Measurements from ENCODE around the gene SNCB. TPM values are rescaled to one million over a fixed set of nuclear protein-coding genes. Genes with fewer than 3 reads are reported as not detected.

The SNCB gene
- total RNA-seq, 4 donors from 2014 or later = not detected

DNA sequence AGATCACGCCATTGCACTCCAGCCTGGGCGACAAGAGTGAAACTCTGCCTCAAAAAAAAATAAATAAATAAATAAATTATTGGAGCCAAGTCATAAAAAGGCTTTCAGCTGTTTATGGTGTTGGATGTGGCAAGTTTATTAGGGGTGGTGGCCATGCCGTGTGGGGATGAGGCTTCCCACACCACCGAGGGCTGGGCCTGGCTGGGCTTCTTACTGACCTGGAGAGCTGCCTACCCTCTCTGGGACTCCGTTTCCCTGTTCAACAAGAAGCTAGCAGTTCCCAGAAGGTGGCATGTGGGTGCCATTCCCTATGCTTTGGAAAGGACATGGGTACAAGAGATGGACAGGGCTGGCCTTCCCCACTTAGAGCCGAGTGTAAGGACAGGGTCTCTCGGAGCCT is 42.9 kb downstream of the SNCB start:
- H3K4me3 ChIP-seq = no peak overlapping the region
- in situ Hi-C loops (cut with MboI; ENCODE audit: low pct_ligation_motif_present in 1 of 4, low pct_unique_long_range_greater_than_20kb in 1 of 4, low sequenced_read_pairs in 3 of 4) = loop anchor here in 1 of 4 donors (25.0 kb wide), 1 partner anchor 175 kb away; the partner anchor contains the start of gene CLTB
- no peaks in the 10 kb centered on the region for H3K4me1 ChIP-seq
- no peaks in the 10 kb centered on the region for H3K36me3 ChIP-seq
- intact Hi-C loops (cut with DNase I; ENCODE audit: low total_unique reads) = no loop called here
- DNase-seq = no peak
- TF ChIP-seq, protein P1, sequence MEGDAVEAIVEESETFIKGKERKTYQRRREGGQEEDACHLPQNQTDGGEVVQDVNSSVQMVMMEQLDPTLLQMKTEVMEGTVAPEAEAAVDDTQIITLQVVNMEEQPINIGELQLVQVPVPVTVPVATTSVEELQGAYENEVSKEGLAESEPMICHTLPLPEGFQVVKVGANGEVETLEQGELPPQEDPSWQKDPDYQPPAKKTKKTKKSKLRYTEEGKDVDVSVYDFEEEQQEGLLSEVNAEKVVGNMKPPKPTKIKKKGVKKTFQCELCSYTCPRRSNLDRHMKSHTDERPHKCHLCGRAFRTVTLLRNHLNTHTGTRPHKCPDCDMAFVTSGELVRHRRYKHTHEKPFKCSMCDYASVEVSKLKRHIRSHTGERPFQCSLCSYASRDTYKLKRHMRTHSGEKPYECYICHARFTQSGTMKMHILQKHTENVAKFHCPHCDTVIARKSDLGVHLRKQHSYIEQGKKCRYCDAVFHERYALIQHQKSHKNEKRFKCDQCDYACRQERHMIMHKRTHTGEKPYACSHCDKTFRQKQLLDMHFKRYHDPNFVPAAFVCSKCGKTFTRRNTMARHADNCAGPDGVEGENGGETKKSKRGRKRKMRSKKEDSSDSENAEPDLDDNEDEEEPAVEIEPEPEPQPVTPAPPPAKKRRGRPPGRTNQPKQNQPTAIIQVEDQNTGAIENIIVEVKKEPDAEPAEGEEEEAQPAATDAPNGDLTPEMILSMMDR (IDR thresholded peaks at IDR 0.05) = no peak
- TF ChIP-seq POLR2A (IDR thresholded peaks at IDR 0.05) (no peak), EP300 (IDR thresholded peaks at IDR 0.05; ENCODE audit: low read depth) (no peak), POLR2AphosphoS5 (IDR thresholded peaks at IDR 0.05) (no peak)
- H3K27me3 ChIP-seq = no peaks in the 10 kb centered on the region
- 71% methylated on average over 7 of the region's 7 CpGs; no CpG with 5 or more reads in 1 of the 2 donors for WGBS, 2 donors (ENCODE audit: low coverage in 1 of 2)
- peaks cover 7 to 13% of the 10 kb centered on the region in 2 donors for H3K9me3 ChIP-seq
- no peak overlapping the region for H3K27ac ChIP-seq

DNA sequence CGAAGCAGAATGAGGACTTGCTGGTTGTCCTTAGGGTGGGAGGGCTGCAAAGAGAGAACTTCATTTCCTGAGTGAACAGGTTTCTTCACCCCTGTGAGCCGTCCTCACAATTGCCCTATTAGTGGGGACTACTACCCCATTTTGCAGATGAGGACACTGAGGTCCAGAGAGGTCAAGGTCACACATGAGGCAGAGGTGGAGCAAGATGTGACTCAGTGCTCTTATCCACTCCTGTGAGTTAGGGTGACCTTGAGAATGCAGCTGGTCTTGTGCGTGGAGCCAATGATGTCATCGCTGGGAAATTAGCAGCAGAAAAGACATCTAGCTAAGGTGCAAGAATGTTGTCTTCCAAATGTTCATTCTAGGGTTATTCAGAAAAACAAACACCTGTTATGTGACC is 47.3 kb downstream of the SNCB start:
- DNase-seq = no peak
- intact Hi-C loops (cut with DNase I; ENCODE audit: low total_unique reads) (no loop called here), in situ Hi-C loops (cut with MboI; ENCODE audit: low pct_ligation_motif_present in 1 of 4, low pct_unique_long_range_greater_than_20kb in 1 of 4, low sequenced_read_pairs in 3 of 4) (loop anchor here in 1 of 4 donors (25.0 kb wide), 1 partner anchor 171 kb away; the partner anchor contains the start of gene CLTB)
- Histone ChIP-seq H3K4me3 (no peak overlapping the region), H3K9me3 (peaks cover 7 to 13% of the 10 kb centered on the region in 2 donors), H3K36me3 (no peaks in the 10 kb centered on the region), H3K27ac (no peak overlapping the region), H3K4me1 (no peaks in the 10 kb centered on the region), H3K27me3 (no peaks in the 10 kb centered on the region)
- 76% methylated on average over 4 of the region's 4 CpGs; no CpG with 5 or more reads in 1 of the 2 donors for WGBS, 2 donors (ENCODE audit: low coverage in 1 of 2)
- TF ChIP-seq POLR2A (IDR thresholded peaks at IDR 0.05) = no peak
- no peak for TF ChIP-seq EP300 (IDR thresholded peaks at IDR 0.05; ENCODE audit: low read depth)
- TF ChIP-seq, protein P1 (IDR thresholded peaks at IDR 0.05) = no peak
- TF ChIP-seq POLR2AphosphoS5 (IDR thresholded peaks at IDR 0.05) = no peak

DNA sequence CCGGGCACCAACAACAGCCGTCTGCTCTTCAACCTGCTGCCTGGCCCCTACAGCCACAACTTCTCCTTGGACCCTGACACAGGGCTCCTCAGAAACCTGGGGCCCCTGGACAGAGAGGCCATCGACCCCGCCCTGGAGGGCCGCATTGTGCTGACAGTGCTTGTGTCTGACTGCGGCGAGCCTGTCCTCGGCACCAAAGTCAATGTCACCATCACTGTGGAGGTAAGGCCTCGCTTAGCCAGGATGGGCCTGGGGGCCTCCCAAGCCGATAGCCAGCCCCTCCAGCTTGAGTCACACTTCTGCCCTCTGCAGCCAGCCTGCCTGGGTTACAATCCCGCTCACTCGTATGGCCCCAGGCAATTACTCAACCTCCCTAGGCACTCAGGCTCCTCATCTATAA is 49.0 kb downstream of the SNCB start:
- DNase-seq = no peak
- Histone ChIP-seq H3K27ac (no peak overlapping the region), H3K36me3 (no peaks in the 10 kb centered on the region), H3K9me3 (peaks cover 7 to 13% of the 10 kb centered on the region in 2 donors), H3K27me3 (no peaks in the 10 kb centered on the region), H3K4me3 (no peak overlapping the region), H3K4me1 (no peaks in the 10 kb centered on the region)
- TF ChIP-seq POLR2A (IDR thresholded peaks at IDR 0.05) (no peak), POLR2AphosphoS5 (IDR thresholded peaks at IDR 0.05) (no peak), EP300 (IDR thresholded peaks at IDR 0.05; ENCODE audit: low read depth) (no peak)
- TF ChIP-seq, protein P1 (IDR thresholded peaks at IDR 0.05) = no peak
- in situ Hi-C loops (cut with MboI; ENCODE audit: low pct_ligation_motif_present in 1 of 4, low pct_unique_long_range_greater_than_20kb in 1 of 4, low sequenced_read_pairs in 3 of 4) = loop anchor here in 1 of 4 donors (25.0 kb wide), 1 partner anchor 169 kb away; the partner anchor contains the start of gene CLTB
- intact Hi-C loops (cut with DNase I; ENCODE audit: low total_unique reads) = no loop called here
- 86% methylated on average over 12 of the region's 12 CpGs; no CpG with 5 or more reads in 1 of the 2 donors for WGBS, 2 donors (ENCODE audit: low coverage in 1 of 2)

DNA sequence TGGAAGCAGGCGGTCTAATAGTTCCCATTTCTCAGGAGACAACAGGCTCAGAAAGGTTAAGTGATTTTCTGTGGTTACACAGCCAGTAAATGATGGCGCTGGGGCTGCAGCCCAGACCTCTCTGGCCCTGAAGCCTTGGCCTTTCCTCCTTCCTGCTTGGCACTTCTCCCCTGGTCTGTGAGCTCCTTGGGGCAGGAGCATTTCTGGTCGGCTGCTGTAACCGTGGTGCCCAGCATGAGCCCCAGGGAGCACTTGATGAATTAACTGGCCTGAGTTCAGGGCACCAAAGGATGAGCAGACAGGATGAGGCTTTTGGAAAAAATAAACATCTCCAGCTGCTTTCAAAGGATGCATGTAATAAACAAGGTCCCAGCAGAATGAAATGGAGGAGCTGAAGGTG is 51.0 kb downstream of the SNCB start:
- in situ Hi-C loops (cut with MboI; ENCODE audit: low pct_ligation_motif_present in 1 of 4, low pct_unique_long_range_greater_than_20kb in 1 of 4, low sequenced_read_pairs in 3 of 4) (loop anchor here in 2 of 4 donors (10.0 to 25.0 kb wide), 2 partner anchors 165 to 167 kb away; partner anchors contain the start of gene CLTB (in 2 of the 2)), intact Hi-C loops (cut with DNase I; ENCODE audit: low total_unique reads) (no loop called here)
- WGBS, 2 donors (ENCODE audit: low coverage in 1 of 2) = 64% methylated on average over 3 of the region's 4 CpGs; no CpG with 5 or more reads in 1 of the 2 donors
- DNase-seq = no peak
- H3K4me1 ChIP-seq = no peaks in the 10 kb centered on the region
- no peaks in the 10 kb centered on the region for H3K27me3 ChIP-seq
- H3K27ac ChIP-seq = no peak overlapping the region
- H3K36me3 ChIP-seq = no peaks in the 10 kb centered on the region
- TF ChIP-seq, protein P1 (IDR thresholded peaks at IDR 0.05) = no peak
- TF ChIP-seq EP300 (IDR thresholded peaks at IDR 0.05; ENCODE audit: low read depth) (no peak), POLR2AphosphoS5 (IDR thresholded peaks at IDR 0.05) (no peak), POLR2A (IDR thresholded peaks at IDR 0.05) (no peak)
- H3K4me3 ChIP-seq = no peak overlapping the region
- H3K9me3 ChIP-seq = no peaks in the 10 kb centered on the region
